RWPE2 (cell line): Measurements from ENCODE around the gene KRTAP5-11.

Experiments
- ATAC-seq: fragments of 200-7000 bp; cut with Tn5 transposase; 3 replicates; pipeline ENCODE4 v1.9.1; 2021; ENCODE audit warnings: low read depth
- DNase-seq: peaks from one replicate; pipeline ENCODE4 v3.0.0-alpha.2; 2020; ENCODE audit warnings: low spot score
- H3K27ac ChIP-seq: fragments of 450-650 bp; 2 replicates; pipeline ENCODE4 v1.5.1; 2017; ENCODE audit warnings: mild to moderate bottlenecking; ENCODE audit not compliant: poor library complexity, severe bottlenecking
- H3K27me3 ChIP-seq: fragments of 250-450 bp; sonication (Bioruptor Pico); 2 replicates; pipeline ENCODE4 v1.5.1; 2021; ENCODE audit warnings: mild to moderate bottlenecking, moderate library complexity; ENCODE audit not compliant: insufficient read depth, poor library complexity, severe bottlenecking
- H3K36me3 ChIP-seq: fragments of 250-450 bp; sonication (Bioruptor Pico); 2 replicates; pipeline ENCODE4 v1.5.1; 2020; ENCODE audit warnings: low read depth, mild to moderate bottlenecking, moderate library complexity
- H3K4me1 ChIP-seq: fragments of 250-450 bp; sonication (Bioruptor Pico); 2 replicates; pipeline ENCODE4 v1.5.1; 2021; ENCODE audit warnings: mild to moderate bottlenecking, moderate library complexity; ENCODE audit not compliant: insufficient read depth, poor library complexity, severe bottlenecking
- H3K4me3 ChIP-seq: fragments of 250-450 bp; sonication (Bioruptor Pico); 2 replicates; pipeline ENCODE4 v1.5.1; 2021; ENCODE audit warnings: mild to moderate bottlenecking, moderate library complexity; ENCODE audit not compliant: severe bottlenecking
- H3K9me3 ChIP-seq: fragments of 250-450 bp; sonication (Bioruptor Pico); 2 replicates; pipeline ENCODE4 v1.5.1; 2021; ENCODE audit warnings: mild to moderate bottlenecking, moderate library complexity; ENCODE audit not compliant: severe bottlenecking
- CTCF ChIP-seq: fragments of 450-650 bp; IDR thresholded peaks from one replicate; pipeline ENCODE4 v1.5.1; 2017; ENCODE audit warnings: mild to moderate bottlenecking, moderate library complexity; ENCODE audit not compliant: poor library complexity, severe bottlenecking

Gene KRTAP5-11

GRCh38 chr11:71551711-71552110 lies 31.0 kb downstream of the KRTAP5-11 start:
- H3K36me3 ChIP-seq = no peaks in the 10 kb centered on the region
- no peak for ATAC-seq
- H3K4me1 ChIP-seq = no peaks in the 10 kb centered on the region
- H3K9me3 ChIP-seq = no peaks in the 10 kb centered on the region
- peaks cover 6% of the 10 kb centered on the region for H3K27me3 ChIP-seq
- H3K4me3 ChIP-seq = no peak overlapping the region
- H3K27ac ChIP-seq = no peak overlapping the region
- no peak for TF ChIP-seq CTCF
- DNase-seq = no peak

GRCh38 chr11:71548716-71549151 lies 33.9 kb downstream of the KRTAP5-11 start:
- TF ChIP-seq CTCF = no peak
- no peaks in the 10 kb centered on the region for H3K36me3 ChIP-seq
- H3K27me3 ChIP-seq = peaks cover 6% of the 10 kb centered on the region
- H3K27ac ChIP-seq = no peak overlapping the region
- H3K4me1 ChIP-seq = no peaks in the 10 kb centered on the region
- no peaks in the 10 kb centered on the region for H3K9me3 ChIP-seq
- ATAC-seq (no peak), DNase-seq (no peak)
- H3K4me3 ChIP-seq = no peak overlapping the region

GRCh38 chr11:71548120-71548519 lies 34.6 kb downstream of the KRTAP5-11 start, which contains the start of gene KRTAP5-9:
Gene KRTAP5-9, plus strand, starts transcription at chr11:71548420. Its CDS starts 238 bp downstream, at chr11:71548658.
- Histone ChIP-seq H3K9me3 (no peaks in the 10 kb centered on the region), H3K36me3 (no peaks in the 10 kb centered on the region), H3K4me1 (no peaks in the 10 kb centered on the region), H3K27ac (no peak within 1 kb of the TSS), H3K27me3 (peaks cover 6% of the 10 kb centered on the region), H3K4me3 (no peak within 1 kb of the TSS)
- ATAC-seq (no peak), DNase-seq (no peak)
- no peak for TF ChIP-seq CTCF

GRCh38 chr11:71545405-71545966 lies 37.2 kb downstream of the KRTAP5-11 start:
- H3K4me3 ChIP-seq = no peak overlapping the region
- no peak for TF ChIP-seq CTCF
- ATAC-seq = no peak
- H3K9me3 ChIP-seq = peaks cover 2% of the 10 kb centered on the region
- H3K36me3 ChIP-seq = no peaks in the 10 kb centered on the region
- no peaks in the 10 kb centered on the region for H3K27me3 ChIP-seq
- DNase-seq = no peak
- H3K27ac ChIP-seq = no peak overlapping the region
- no peaks in the 10 kb centered on the region for H3K4me1 ChIP-seq

DNA sequence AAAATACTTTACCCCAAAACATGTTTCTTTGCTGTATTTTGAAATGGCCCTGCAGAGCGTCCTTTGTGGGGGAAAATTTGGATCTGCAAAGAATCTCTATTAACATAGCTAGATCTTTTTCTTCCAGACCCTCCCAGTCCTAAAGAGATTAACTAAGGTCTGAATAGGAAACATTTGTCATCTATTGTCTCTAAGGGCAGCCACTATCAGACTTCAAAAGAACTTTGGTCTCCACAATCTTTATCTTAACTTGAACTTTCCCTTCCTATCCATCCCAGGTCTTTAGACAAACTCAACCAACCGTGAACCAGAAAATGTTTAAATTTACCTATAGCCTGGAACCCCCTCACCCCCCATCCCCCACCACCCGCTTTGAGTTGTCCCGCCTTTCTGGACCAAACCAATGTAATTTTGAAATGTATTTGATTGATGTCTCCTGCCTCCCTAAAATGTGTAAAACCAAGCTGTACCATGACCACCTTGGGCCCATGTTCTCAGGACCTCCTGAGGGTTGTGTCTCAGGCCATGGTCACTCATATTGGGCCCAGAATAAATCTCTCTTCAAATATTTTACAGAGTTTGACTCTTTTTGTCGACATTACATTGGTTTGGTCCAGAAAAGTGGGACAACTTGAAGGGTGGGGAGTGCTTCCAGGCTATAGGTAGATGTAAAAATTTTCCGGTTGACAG lies 38.0 kb downstream of the KRTAP5-11 start:
- H3K27ac ChIP-seq = no peak overlapping the region
- no peak for TF ChIP-seq CTCF
- no peaks in the 10 kb centered on the region for H3K36me3 ChIP-seq
- no peaks in the 10 kb centered on the region for H3K27me3 ChIP-seq
- no peak overlapping the region for H3K4me3 ChIP-seq
- DNase-seq = no peak
- peaks cover 2% of the 10 kb centered on the region for H3K9me3 ChIP-seq
- no peak for ATAC-seq
- H3K4me1 ChIP-seq = no peaks in the 10 kb centered on the region
